Stimulated activated CD4-positive, alpha-beta T cell treated with anti-CD3 and anti-CD28 coated beads, Interleukin-15, amount 100 ng/mL, for 48 hours (primary cell): Measurements from ENCODE around the gene AFAP1.

Experiments
- DNase-seq, 2 donors: peaks; one replicate each; pipeline ENCODE4 v3.0.0-alpha.2; 2020; ENCODE audit warnings: low read depth in 2 of 2

The AFAP1 gene

GRCh38 chr4:7967501-7968261 lies 28.0 kb upstream of the AFAP1 start:
- no peak for DNase-seq

GRCh38 chr4:7967063-7967440 lies 27.4 kb upstream of the AFAP1 start:
- DNase-seq: no peak

GRCh38 chr4:7966281-7967062 lies 26.8 kb upstream of the AFAP1 start:
- no peak for DNase-seq

- no peak for DNase-seq
These were observed 25.4 kb upstream of the AFAP1 start for GRCh38 chr4:7964890-7965662.

- DNase-seq: no peak
These were observed 24.8 kb upstream of the AFAP1 start for GRCh38 chr4:7964459-7964858.

GRCh38 chr4:7963691-7964090 lies 24.0 kb upstream of the AFAP1 start:
- no peak for DNase-seq

GRCh38 chr4:7962609-7963508 lies 23.2 kb upstream of the AFAP1 start:
- DNase-seq: no peak

- peak; percentile 78 to 84 for DNase-seq
These were observed 21.4 kb upstream of the AFAP1 start for GRCh38 chr4:7960790-7961655.

GRCh38 chr4:7960017-7960789 lies 20.5 kb upstream of the AFAP1 start:
- no peak for DNase-seq

GRCh38 chr4:7959078-7959477 lies 19.4 kb upstream of the AFAP1 start:
- DNase-seq: no peak

- no peak for DNase-seq
These were observed 17.4 kb upstream of the AFAP1 start for GRCh38 chr4:7956934-7957656.

- DNase-seq: no peak
These were observed 16.7 kb upstream of the AFAP1 start for GRCh38 chr4:7956270-7956808.

- DNase-seq: no peak
These were observed 15.7 kb upstream of the AFAP1 start for GRCh38 chr4:7955393-7955792.

- no peak for DNase-seq
These were observed 13.0 kb upstream of the AFAP1 start for GRCh38 chr4:7952615-7953014.

- DNase-seq: no peak
These were observed 10.8 kb upstream of the AFAP1 start for GRCh38 chr4:7950301-7951092.

GRCh38 chr4:7949759-7950158 lies 10.1 kb upstream of the AFAP1 start:
- DNase-seq: no peak

GRCh38 chr4:7947927-7948326 lies 8.3 kb upstream of the AFAP1 start:
- DNase-seq: no peak
